Thyroid gland (tissue), 4 donors: ENCODE measurements around the gene UTP4. TPM values are rescaled to one million over a fixed set of nuclear protein-coding genes. Genes with fewer than 3 reads are reported as not detected.
A peak's percentile ranks its signal among the peaks of the same experiment; 100 is the strongest.

Source experiments
- DNase-seq, 2 donors: peaks; one replicate each; pipeline ENCODE4 v3.0.0-alpha.2; 2019
- H3K27ac ChIP-seq, 3 donors: fragments of 200-600 bp; sonication (generic); 1 replicate in 2 of 3; 2 replicates in 1 of 3; pipeline ENCODE4 v1.5.1; 2016 to 2019; ENCODE audit warnings: mild to moderate bottlenecking in 1 of 3, moderate library complexity in 1 of 3
- H3K27me3 ChIP-seq: fragments of 200-600 bp; sonication (generic); one replicate; pipeline ENCODE4 v1.5.1; 2019
- H3K36me3 ChIP-seq, 2 donors: fragments of 200-600 bp; sonication (generic); one replicate each; pipeline ENCODE4 v1.5.1; 2016 to 2019
- H3K4me1 ChIP-seq, 2 donors: fragments of 200-600 bp; sonication (generic); one replicate each; pipeline ENCODE4 v1.5.1; 2017 to 2019
- H3K4me3 ChIP-seq, 3 donors: fragments of 200-600 bp; sonication (generic); replicated peaks in 1 of 3; 1 replicate in 2 of 3; 2 replicates in 1 of 3; pipeline ENCODE4 v1.5.1; 2016; ENCODE audit warnings: mild to moderate bottlenecking in 1 of 3
- H3K9me3 ChIP-seq: fragments of 200-600 bp; sonication (generic); one replicate; pipeline ENCODE4 v1.5.1; 2017
- POLR2A ChIP-seq, 2 donors: fragments of 450-650 bp; IDR thresholded peaks; one replicate each; pipeline ENCODE4 v1.6.1; 2017; ENCODE audit warnings: antibody characterized with exemption in 2 of 2, mild to moderate bottlenecking in 2 of 2, moderate library complexity in 1 of 2
- WGBS, 2 donors: methylation state at CpG; one replicate each; pipeline ENCODE4 v1.1.5; 2017; 5-methylcytosine and 5-hydroxymethylcytosine counted together
- intact Hi-C: fragments of 100-400 bp; cut with DNase I; formaldehyde crosslinking; loops from one replicate; pipeline ENCODE4 v1.15.1; 2023
- total RNA-seq, 4 donors: library from RNA; depleted of rRNA; stranded (reverse); fragments of >200 nt; gene quantifications; one replicate each; pipeline ENCODE4 v1.2.3, GENCODE V29; 2016
- TF ChIP-seq, protein P1 (sequence below), 6 experiments: fragments of 200-600 bp in 3 of 6; fragments of 450-650 bp in 3 of 6; sonication (generic) in 3 of 6; IDR thresholded peaks; one replicate each; pipeline ENCODE4 v1.5.1; 2016 to 2019; ENCODE audit warnings: antibody characterized with exemption in 6 of 6, mild to moderate bottlenecking in 2 of 6, inconsistent platforms in 1 of 6, moderate library complexity in 1 of 6

UTP4 gene
- total RNA-seq, 4 donors from 2014 or later = 22.4 to 33.1 (median 24.1) TPM

DNA sequence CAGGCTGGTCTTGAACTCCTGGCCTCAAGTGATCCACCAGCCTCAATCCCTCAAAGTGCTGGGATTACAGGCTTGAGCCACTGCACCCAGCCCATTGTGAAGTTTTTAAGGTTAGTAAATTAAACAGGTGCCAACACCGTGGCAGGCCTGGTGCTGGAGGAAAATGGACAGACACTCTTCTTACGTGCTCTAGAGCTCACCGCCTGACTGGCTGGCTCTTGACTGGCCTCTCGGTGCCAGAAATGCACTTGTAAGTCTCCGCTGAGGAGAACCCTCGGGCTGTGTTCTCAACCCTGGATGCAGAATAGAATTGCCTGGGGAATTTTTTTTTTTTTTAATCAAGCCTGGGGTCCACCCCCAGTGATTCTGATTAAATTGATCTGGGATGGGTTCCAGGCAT is 37.3 kb upstream of the UTP4 start:
- TF ChIP-seq, protein P1, sequence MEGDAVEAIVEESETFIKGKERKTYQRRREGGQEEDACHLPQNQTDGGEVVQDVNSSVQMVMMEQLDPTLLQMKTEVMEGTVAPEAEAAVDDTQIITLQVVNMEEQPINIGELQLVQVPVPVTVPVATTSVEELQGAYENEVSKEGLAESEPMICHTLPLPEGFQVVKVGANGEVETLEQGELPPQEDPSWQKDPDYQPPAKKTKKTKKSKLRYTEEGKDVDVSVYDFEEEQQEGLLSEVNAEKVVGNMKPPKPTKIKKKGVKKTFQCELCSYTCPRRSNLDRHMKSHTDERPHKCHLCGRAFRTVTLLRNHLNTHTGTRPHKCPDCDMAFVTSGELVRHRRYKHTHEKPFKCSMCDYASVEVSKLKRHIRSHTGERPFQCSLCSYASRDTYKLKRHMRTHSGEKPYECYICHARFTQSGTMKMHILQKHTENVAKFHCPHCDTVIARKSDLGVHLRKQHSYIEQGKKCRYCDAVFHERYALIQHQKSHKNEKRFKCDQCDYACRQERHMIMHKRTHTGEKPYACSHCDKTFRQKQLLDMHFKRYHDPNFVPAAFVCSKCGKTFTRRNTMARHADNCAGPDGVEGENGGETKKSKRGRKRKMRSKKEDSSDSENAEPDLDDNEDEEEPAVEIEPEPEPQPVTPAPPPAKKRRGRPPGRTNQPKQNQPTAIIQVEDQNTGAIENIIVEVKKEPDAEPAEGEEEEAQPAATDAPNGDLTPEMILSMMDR (IDR thresholded peaks at IDR 0.05) = no peak
- no peak for TF ChIP-seq POLR2A (IDR thresholded peaks at IDR 0.05)
- H3K27me3 ChIP-seq = no peaks in the 10 kb centered on the region
- H3K4me1 ChIP-seq = peaks cover 23 to 40% of the 10 kb centered on the region in 2 donors
- H3K27ac ChIP-seq = peak overlapping the region; percentile 78 to 87 (median 84)
- peak; percentile 94 to 95 for DNase-seq
- no peaks in the 10 kb centered on the region for H3K36me3 ChIP-seq
- WGBS, 2 donors = 30% methylated on average over 6 of the region's 6 CpGs
- no peak overlapping the region for H3K4me3 ChIP-seq
- no peaks in the 10 kb centered on the region for H3K9me3 ChIP-seq
- intact Hi-C loops = no loop called here

- H3K4me3 ChIP-seq = peak overlapping the region in 1 of 3 donors; percentile 2
- H3K36me3 ChIP-seq = no peaks in the 10 kb centered on the region
- DNase-seq = peak; percentile 94 to 96
- peaks cover 33 to 49% of the 10 kb centered on the region in 2 donors for H3K4me1 ChIP-seq
- WGBS, 2 donors = 27% methylated on average over 8 to 11 of the region's 11 CpGs
- no peaks in the 10 kb centered on the region for H3K27me3 ChIP-seq
- intact Hi-C loops = no loop called here
- TF ChIP-seq, protein P1 (IDR thresholded peaks at IDR 0.05) = no peak
- TF ChIP-seq POLR2A (IDR thresholded peaks at IDR 0.05) = peak in 1 of 2 donors; percentile 26
- peak overlapping the region; percentile 54 to 83 (median 77) for H3K27ac ChIP-seq
- H3K9me3 ChIP-seq = no peaks in the 10 kb centered on the region
Measured at GRCh38 chr16:69100071-69100691, 32.3 kb upstream of the UTP4 start.

- H3K27ac ChIP-seq = peak within 1 kb of the TSS; percentile 34 to 85 (median 63)
- intact Hi-C loops = loop anchor here (5.0 kb wide), 1 partner anchor 203 kb away; no protein-coding TSS in a partner anchor
- peak; percentile 72 to 97 for TF ChIP-seq POLR2A (IDR thresholded peaks at IDR 0.05)
- TF ChIP-seq, protein P1 (IDR thresholded peaks at IDR 0.05) = peak in 4 of 6 experiments; percentile 38 to 47 (median 43)
Measured at GRCh38 chr16:69105501-69106361, 26.7 kb upstream of the UTP4 start, which contains the start of gene HAS3. Gene HAS3 (plus strand): TSS chr16:69105653. CDS start chr16:69109396, 3,743 bp downstream.

DNA sequence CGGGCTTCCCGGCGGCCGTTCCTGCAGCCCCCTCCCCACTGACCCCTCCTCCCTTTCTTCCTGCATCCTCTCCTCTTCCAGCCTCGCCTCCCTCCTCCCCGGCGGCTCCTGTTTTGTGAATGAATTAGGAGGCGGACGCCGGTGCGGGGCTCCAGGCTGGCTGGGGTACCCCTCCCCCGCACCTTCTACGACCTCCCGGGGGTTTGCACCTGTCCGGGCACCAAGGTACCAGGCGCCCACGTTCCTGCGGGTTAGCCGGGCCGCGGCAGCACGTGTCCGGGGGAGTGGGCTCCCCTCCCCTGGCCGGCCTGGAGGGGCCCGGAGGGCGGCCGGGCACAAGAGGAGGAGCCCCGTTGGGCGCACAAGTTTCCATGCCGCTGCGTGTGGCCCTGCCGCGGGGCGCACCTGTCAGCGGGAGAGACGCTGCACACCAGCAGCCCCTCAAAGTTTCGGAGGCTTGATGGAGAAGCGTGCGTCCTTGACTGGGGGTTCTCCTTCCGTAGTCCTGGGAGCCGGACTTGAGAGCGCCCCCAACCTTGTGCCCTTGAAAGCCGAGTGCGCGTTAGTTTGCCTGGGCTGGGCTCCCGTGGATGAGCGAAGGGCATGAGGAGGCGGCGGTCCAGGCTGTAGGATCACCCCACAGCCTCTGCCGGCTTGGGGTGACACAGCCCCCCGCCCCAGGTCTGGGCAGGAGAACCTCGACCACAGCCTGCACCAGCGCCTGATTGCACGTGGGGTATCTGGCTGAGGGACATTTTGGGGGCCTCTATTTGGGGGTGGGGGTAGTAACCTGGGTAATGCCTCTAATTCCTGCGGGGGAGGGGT is 25.7 kb upstream of the UTP4 start:
- H3K27me3 ChIP-seq = no peaks in the 10 kb centered on the region
- no peaks in the 10 kb centered on the region for H3K9me3 ChIP-seq
- H3K36me3 ChIP-seq = peaks cover 0 to 6% of the 10 kb centered on the region in 2 donors
- H3K4me1 ChIP-seq = peaks cover 41 to 43% of the 10 kb centered on the region in 2 donors
- 3 to 4% methylated on average over 13 to 15 of the region's 55 CpGs for WGBS, 2 donors
- peak overlapping the region; percentile 18 to 64 (median 61) for H3K4me3 ChIP-seq
- DNase-seq = peak in 1 of 2 donors; percentile 30
- TF ChIP-seq, protein P1 (IDR thresholded peaks at IDR 0.05) = no peak
- TF ChIP-seq POLR2A (IDR thresholded peaks at IDR 0.05) = no peak
- peak overlapping the region in 2 of 3 donors; percentile 28 to 60 for H3K27ac ChIP-seq
- intact Hi-C loops = loop anchor here (5.0 kb wide), 1 partner anchor 204 kb away; no protein-coding TSS in a partner anchor

More at GRCh38 chr16:69105501-69106361, 26.7 kb upstream of the UTP4 start, which contains the start of gene HAS3:
- Histone ChIP-seq H3K4me3 (peak within 1 kb of the TSS; percentile 17 to 64 (median 61)), H3K36me3 (peaks cover 0 to 6% of the 10 kb centered on the region in 2 donors), H3K9me3 (no peaks in the 10 kb centered on the region), H3K27me3 (no peaks in the 10 kb centered on the region), H3K4me1 (peaks cover 47% of the 10 kb centered on the region in 2 donors)
- peak; percentile 82 to 85 for DNase-seq
- 0 to 1% methylated on average over 13 to 39 of the region's 80 CpGs for WGBS, 2 donors
